ENCODE results near the gene GCSH. TPM values are rescaled to one million over a fixed set of nuclear protein-coding genes. Genes with fewer than 3 reads are reported as not detected.

GCSH gene
- total RNA-seq, 1 donor from 2014 or later, result 41.1 TPM

- no peak overlapping the region for H3K27ac Mint-ChIP-seq (ENCODE audit: unreplicated experiment)
- FAIRE-seq (no peak), DNase-seq (ENCODE audit: low read depth) (no peak)
- TF ChIP-seq, protein P1, sequence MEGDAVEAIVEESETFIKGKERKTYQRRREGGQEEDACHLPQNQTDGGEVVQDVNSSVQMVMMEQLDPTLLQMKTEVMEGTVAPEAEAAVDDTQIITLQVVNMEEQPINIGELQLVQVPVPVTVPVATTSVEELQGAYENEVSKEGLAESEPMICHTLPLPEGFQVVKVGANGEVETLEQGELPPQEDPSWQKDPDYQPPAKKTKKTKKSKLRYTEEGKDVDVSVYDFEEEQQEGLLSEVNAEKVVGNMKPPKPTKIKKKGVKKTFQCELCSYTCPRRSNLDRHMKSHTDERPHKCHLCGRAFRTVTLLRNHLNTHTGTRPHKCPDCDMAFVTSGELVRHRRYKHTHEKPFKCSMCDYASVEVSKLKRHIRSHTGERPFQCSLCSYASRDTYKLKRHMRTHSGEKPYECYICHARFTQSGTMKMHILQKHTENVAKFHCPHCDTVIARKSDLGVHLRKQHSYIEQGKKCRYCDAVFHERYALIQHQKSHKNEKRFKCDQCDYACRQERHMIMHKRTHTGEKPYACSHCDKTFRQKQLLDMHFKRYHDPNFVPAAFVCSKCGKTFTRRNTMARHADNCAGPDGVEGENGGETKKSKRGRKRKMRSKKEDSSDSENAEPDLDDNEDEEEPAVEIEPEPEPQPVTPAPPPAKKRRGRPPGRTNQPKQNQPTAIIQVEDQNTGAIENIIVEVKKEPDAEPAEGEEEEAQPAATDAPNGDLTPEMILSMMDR (IDR thresholded peaks at IDR 0.05; ENCODE audit: insufficient read depth, low read depth, low read length), result no peak
- no peak for TF ChIP-seq EZH2 (IDR thresholded peaks at IDR 0.05; ENCODE audit: insufficient read depth, low read length)
- peaks cover under 1% of the 10 kb centered on the region for H3K4me1 ChIP-seq (ENCODE audit: insufficient read depth, low read length)
- H3K9ac ChIP-seq (ENCODE audit: low read length), result no peak overlapping the region
- H3K4me2 ChIP-seq (ENCODE audit: low read length), result no peak overlapping the region
- no peaks in the 10 kb centered on the region for H3K4me1 Mint-ChIP-seq (ENCODE audit: low read depth, unreplicated experiment)
- H2AFZ ChIP-seq (ENCODE audit: low read depth, low read length), result no peak overlapping the region
- no peaks in the 10 kb centered on the region for H3K9me3 Mint-ChIP-seq (ENCODE audit: unreplicated experiment)
- H3K36me3 ChIP-seq (ENCODE audit: insufficient read depth, low read length), result no peaks in the 10 kb centered on the region
- H3K4me3 Mint-ChIP-seq (ENCODE audit: unreplicated experiment), result no peak overlapping the region
- no peaks in the 10 kb centered on the region for H3K27me3 Mint-ChIP-seq (ENCODE audit: low read depth, unreplicated experiment)
- no peaks in the 10 kb centered on the region for H3K27me3 ChIP-seq (ENCODE audit: insufficient read depth, low read length)
- H3K36me3 Mint-ChIP-seq (ENCODE audit: low read depth, unreplicated experiment), result no peaks in the 10 kb centered on the region
- H4K20me1 ChIP-seq (ENCODE audit: insufficient read depth, low read length), result no peaks in the 10 kb centered on the region
- no peaks in the 10 kb centered on the region for H3K9me3 ChIP-seq (ENCODE audit: insufficient read depth, low read depth, low read length)
- no peaks in the 10 kb centered on the region for H3K79me2 ChIP-seq (ENCODE audit: insufficient read depth, low read length)
- H3K4me3 ChIP-seq (ENCODE audit: insufficient read depth, low read depth, low read length), result no peak overlapping the region
- H3K27ac ChIP-seq (ENCODE audit: low read depth, low read length), result no peak overlapping the region
Measured at GRCh38 chr16:81101702-81102101, 5.5 kb upstream of the GCSH start.

DNA sequence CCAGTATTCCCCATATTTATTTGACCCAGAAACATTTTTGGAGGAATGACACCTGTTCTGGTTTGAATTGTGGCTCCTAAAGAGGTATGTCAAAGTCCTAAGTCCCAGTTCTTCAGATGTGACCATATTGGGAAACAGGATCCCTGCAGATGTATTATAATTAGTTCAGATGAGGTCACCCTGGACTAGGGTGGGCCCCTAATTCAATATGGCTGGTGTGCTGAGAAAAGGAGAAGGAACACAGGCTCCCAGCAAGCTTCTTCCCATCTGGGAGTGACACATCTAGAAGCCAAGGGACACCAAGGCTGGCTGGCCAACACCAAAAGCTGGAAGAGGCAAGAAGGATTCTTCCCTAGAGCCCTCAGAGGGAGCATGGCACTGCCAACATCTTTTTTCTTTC is 3.8 kb upstream of the GCSH start:
- H3K9me3 Mint-ChIP-seq (ENCODE audit: unreplicated experiment), result no peaks in the 10 kb centered on the region
- TF ChIP-seq EZH2 (IDR thresholded peaks at IDR 0.05; ENCODE audit: insufficient read depth, low read length), result no peak
- TF ChIP-seq, protein P1 (IDR thresholded peaks at IDR 0.05; ENCODE audit: insufficient read depth, low read depth, low read length), result no peak
- no peaks in the 10 kb centered on the region for H3K27me3 ChIP-seq (ENCODE audit: insufficient read depth, low read length)
- H3K36me3 Mint-ChIP-seq (ENCODE audit: low read depth, unreplicated experiment), result no peaks in the 10 kb centered on the region
- no peak overlapping the region for H3K4me3 ChIP-seq (ENCODE audit: insufficient read depth, low read depth, low read length)
- H4K20me1 ChIP-seq (ENCODE audit: insufficient read depth, low read length), result no peaks in the 10 kb centered on the region
- H3K79me2 ChIP-seq (ENCODE audit: insufficient read depth, low read length), result peaks cover 2% of the 10 kb centered on the region
- DNase-seq (ENCODE audit: low read depth) (no peak), FAIRE-seq (no peak)
- H3K9me3 ChIP-seq (ENCODE audit: insufficient read depth, low read depth, low read length), result no peaks in the 10 kb centered on the region
- H3K9ac ChIP-seq (ENCODE audit: low read length), result no peak overlapping the region
- no peak overlapping the region for H3K4me2 ChIP-seq (ENCODE audit: low read length)
- H3K4me1 Mint-ChIP-seq (ENCODE audit: low read depth, unreplicated experiment), result peaks cover 2% of the 10 kb centered on the region
- no peak overlapping the region for H2AFZ ChIP-seq (ENCODE audit: low read depth, low read length)
- no peaks in the 10 kb centered on the region for H3K36me3 ChIP-seq (ENCODE audit: insufficient read depth, low read length)
- no peaks in the 10 kb centered on the region for H3K27me3 Mint-ChIP-seq (ENCODE audit: low read depth, unreplicated experiment)
- H3K4me1 ChIP-seq (ENCODE audit: insufficient read depth, low read length), result peaks cover 4% of the 10 kb centered on the region
- H3K4me3 Mint-ChIP-seq (ENCODE audit: unreplicated experiment), result no peak overlapping the region
- no peak overlapping the region for H3K27ac ChIP-seq (ENCODE audit: low read depth, low read length)
- H3K27ac Mint-ChIP-seq (ENCODE audit: unreplicated experiment), result no peak overlapping the region

GRCh38 chr16:81097230-81097629 is 1.0 kb upstream of the GCSH start:
- H3K4me3 Mint-ChIP-seq (ENCODE audit: unreplicated experiment), result no peak overlapping the region
- H3K36me3 ChIP-seq (ENCODE audit: insufficient read depth, low read length), result no peaks in the 10 kb centered on the region
- no peaks in the 10 kb centered on the region for H3K27me3 Mint-ChIP-seq (ENCODE audit: low read depth, unreplicated experiment)
- H3K27ac Mint-ChIP-seq (ENCODE audit: unreplicated experiment), result no peak overlapping the region
- H4K20me1 ChIP-seq (ENCODE audit: insufficient read depth, low read length), result no peaks in the 10 kb centered on the region
- H3K4me1 ChIP-seq (ENCODE audit: insufficient read depth, low read length), result peaks cover 10% of the 10 kb centered on the region
- H3K9me3 ChIP-seq (ENCODE audit: insufficient read depth, low read depth, low read length), result no peaks in the 10 kb centered on the region
- no peak overlapping the region for H2AFZ ChIP-seq (ENCODE audit: low read depth, low read length)
- H3K79me2 ChIP-seq (ENCODE audit: insufficient read depth, low read length), result peaks cover 27% of the 10 kb centered on the region
- no peaks in the 10 kb centered on the region for H3K27me3 ChIP-seq (ENCODE audit: insufficient read depth, low read length)
- peaks cover 2% of the 10 kb centered on the region for H3K4me1 Mint-ChIP-seq (ENCODE audit: low read depth, unreplicated experiment)
- H3K9ac ChIP-seq (ENCODE audit: low read length), result no peak overlapping the region
- H3K36me3 Mint-ChIP-seq (ENCODE audit: low read depth, unreplicated experiment), result no peaks in the 10 kb centered on the region
- no peak overlapping the region for H3K4me3 ChIP-seq (ENCODE audit: insufficient read depth, low read depth, low read length)
- H3K27ac ChIP-seq (ENCODE audit: low read depth, low read length), result no peak overlapping the region
- TF ChIP-seq, protein P1 (IDR thresholded peaks at IDR 0.05; ENCODE audit: insufficient read depth, low read depth, low read length), result no peak
- no peak for TF ChIP-seq EZH2 (IDR thresholded peaks at IDR 0.05; ENCODE audit: insufficient read depth, low read length)
- FAIRE-seq (no peak), DNase-seq (ENCODE audit: low read depth) (no peak)
- H3K4me2 ChIP-seq (ENCODE audit: low read length), result no peak overlapping the region
- H3K9me3 Mint-ChIP-seq (ENCODE audit: unreplicated experiment), result no peaks in the 10 kb centered on the region
